T-helper 1 cell (primary cell): ENCODE data around the gene PSMF1.

Source experiments
- DNase-seq, 5 donors: peaks; one replicate each; pipeline ENCODE4 v3.0.0-alpha.2; 2012 to 2020

Gene PSMF1

GRCh38 chr20:1165521-1165920 lies 47.1 kb downstream of the PSMF1 start:
- no peak for DNase-seq

DNA sequence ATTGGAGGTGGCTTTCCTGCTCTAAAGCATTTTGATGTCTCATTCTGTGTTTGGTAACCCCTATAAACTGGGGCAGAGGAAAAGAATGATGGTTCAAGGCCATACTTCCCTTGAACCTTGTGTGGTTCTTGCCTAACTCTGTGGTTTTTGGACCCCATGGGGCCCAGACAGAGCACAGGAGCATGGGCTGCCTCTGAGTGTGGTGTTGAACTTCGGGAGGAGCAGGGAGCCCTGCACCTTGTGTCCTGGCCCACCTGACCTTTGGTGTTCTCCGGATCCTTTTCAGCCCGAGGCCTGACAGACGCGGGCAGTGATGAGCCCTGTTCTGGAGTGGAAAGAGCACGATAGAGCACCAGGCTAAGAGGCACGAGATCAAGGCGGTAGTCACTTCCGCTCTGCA lies 47.5 kb downstream of the PSMF1 start:
- DNase-seq: no peak

DNA sequence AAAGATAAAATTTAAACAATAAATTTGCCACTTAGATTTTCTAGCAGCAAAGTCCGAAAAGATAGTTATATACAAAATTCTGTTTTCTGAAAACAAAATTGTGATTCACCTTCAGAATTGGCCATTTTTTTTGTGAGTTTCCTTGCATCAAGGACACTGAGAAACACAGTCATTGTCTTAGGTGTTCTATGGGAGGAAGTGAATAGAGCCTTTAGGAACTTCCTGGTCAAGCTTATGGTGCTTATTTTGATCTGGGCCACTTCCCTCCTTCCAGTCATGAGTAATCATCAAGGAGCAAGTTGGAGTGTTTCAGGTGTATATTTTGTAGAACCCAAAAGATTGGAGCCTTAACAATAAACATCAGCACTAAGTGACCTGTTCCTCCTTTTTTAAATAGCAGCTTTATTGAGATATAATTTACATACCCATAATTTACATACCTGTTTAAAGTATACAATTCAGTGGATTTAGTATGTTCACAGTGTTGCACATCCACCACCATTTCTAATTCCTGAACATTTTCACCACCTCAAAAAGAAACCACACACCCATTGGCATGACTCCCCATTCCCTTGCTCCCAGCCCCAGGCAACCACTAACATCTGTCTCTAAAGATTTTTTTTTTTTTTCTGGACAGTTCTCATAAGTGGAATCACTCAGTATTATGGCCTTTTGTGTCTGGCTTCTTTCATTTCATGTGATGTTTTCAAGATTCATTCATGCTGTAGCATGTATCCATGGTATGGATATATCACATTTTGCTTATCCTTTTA lies 48.7 kb downstream of the PSMF1 start:
- DNase-seq: no peak

DNA sequence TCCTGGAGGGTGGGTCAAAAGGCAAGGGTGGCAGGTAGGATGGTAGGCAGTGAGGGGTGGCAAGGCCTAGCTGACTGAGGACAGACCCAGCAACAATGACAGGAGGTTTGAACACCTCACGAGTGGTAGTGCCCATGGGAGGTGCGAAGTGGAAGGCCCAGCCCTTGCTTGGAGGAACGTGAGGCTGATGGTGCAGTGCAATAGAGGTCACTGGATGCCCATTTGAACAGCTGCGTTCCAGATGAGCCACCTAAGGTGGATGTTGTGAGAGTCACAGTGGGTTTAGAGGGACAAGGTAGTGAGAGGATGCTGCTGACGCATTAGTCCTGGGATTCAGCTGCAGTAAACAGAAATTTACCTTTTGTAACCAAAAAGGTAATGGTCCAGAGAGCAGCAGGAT lies 50.8 kb downstream of the PSMF1 start:
- DNase-seq: no peak

DNA sequence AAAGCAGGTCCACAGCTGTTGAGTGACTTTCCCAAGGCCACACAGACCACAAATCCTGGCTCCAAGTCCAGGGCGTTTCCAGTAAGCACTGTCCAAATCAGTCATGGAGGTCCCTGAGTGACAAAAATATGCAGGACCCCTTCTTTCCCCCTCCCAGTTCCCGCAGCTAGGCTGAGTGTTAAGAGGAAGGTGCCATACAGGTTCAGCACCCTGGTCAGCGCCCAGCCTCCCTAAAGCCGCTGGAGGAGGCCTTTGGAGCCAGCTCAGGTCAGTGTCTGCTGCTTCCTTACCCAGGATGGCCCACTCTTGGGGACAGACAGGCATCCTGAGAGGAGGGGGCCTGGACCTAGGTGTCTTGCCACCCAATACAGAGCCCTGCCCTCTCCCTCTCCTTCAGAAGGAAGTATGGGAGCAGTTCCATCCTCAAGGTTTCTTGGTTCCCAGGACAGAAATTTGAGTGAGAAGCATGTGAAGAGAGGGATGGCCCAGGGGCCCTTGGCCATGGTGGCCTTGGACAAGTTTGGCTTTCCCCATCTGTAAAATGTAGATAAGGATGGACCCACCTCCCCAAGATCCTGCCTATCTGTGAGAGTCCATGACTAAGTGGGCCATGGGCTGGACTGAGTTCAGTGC lies 53.2 kb downstream of the PSMF1 start:
- DNase-seq: peak in 1 of 5 donors; percentile 8

- DNase-seq: no peak
Measured at GRCh38 chr20:1173698-1174097, 55.3 kb downstream of the PSMF1 start.

- DNase-seq: no peak
Measured at GRCh38 chr20:1174787-1175186, 56.4 kb downstream of the PSMF1 start.

- DNase-seq: no peak
Measured at GRCh38 chr20:1177680-1178079, 59.3 kb downstream of the PSMF1 start.

DNA sequence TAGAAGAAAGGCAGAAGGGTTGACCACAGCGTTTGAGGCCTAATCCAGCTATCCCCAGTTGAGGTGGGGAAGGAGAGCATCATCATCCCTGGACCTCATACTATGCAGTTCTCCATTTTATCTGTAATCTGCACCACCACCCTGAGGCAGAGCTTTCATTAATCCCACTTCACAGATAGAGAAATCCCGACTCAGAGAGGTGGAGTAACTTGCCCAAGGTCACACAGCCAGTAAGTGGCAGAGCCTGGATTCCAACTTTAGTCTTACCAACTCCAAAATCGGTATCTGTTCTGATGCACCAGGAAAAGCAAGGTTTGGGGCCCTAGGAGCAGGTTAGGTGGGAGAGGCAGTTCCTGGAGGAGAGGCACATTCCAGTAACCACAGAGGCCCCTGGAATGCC lies 59.7 kb downstream of the PSMF1 start:
- DNase-seq: no peak

- no peak for DNase-seq
Measured at GRCh38 chr20:1178623-1179022, 60.2 kb downstream of the PSMF1 start.

- no peak for DNase-seq
Measured at GRCh38 chr20:1180949-1181348, 62.5 kb downstream of the PSMF1 start.

DNA sequence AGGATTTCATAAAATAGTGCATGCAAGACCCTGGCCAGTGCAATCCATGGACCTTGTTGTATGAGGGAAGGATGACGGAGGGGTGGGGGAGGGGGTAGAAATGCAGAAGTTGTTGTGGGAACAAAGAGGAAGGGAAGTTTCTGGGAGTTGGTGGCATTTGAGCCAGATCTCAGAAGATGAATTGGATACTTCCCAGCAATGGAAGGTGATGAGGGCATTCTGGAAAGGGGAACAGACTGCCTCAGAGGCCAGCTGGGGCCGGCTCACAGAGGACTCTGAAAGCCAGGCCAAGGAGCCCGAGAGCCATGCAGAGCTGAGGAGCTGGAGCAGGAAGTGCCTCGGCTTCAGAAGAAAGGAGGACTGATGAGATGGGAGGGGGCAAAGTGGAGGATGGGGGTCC lies 63.7 kb downstream of the PSMF1 start:
- no peak for DNase-seq

DNA sequence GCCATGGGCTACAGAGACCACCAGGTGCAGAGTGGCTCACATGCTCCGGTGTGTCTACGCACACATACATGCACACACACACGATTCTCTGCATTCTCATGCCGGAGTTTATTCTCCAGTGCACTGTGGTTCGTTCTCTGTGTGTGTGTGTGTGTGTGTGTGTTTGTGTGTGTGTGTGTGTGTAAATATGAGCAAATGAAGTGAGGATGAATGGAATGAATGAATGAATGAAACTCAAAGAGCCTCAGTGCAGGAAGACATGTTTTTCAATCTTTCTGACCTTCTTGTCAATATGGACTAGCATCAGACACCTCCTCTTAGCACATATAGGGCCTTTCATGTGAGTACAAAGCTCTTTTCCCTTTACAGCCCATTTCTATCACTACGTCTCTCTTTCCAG lies 64.8 kb downstream of the PSMF1 start:
- no peak for DNase-seq

DNA sequence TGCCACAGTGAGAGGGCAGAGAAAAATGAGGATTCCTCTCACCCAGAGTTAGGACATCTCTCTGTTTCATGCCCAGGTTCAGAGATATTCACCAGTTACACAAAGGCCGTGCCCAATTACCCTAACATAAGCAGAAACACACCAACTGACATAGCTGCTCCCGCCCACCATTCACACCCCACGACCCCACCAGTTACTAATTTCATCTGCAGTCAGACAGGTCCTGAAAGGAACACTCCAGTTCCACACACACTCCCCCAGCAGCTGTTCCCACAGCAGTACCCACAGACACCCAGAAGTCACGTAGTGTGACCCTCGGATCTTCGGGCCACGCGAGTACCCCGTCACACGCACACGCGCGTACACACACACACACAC lies 65.8 kb downstream of the PSMF1 start:
- DNase-seq: no peak

GRCh38 chr20:1184638-1185315 lies 66.4 kb downstream of the PSMF1 start, which contains the start of gene TMEM74B:
Gene TMEM74B (minus strand): TSS chr20:1184981. CDS start chr20:1183801, 1,180 bp downstream.
- no peak for DNase-seq

DNA sequence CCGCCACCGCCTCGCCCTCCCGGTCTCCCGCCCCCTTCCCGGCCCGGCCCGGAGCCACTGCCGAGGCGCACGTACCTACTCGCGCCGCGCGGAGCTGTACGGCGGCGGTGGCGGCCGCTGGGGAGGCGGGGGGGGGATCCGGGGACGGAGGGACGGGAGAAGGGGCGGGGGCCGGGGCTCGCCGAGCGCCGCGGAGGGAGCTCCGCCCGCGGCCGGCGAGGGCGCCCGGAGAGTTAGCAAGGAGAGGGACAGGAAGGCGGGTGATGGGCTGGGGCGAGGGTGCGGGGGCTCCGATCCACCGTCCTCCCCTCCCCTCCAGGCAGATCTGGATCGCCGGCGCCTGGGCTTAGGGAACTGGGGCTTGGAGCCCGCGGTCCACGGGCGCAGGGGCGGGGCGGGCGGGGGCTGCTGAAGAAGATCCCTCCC lies 66.9 kb downstream of the PSMF1 start:
- no peak for DNase-seq

GRCh38 chr20:1185790-1186334 lies 67.5 kb downstream of the PSMF1 start:
- peak in 2 of 5 donors; percentile 23 to 54 for DNase-seq

DNA sequence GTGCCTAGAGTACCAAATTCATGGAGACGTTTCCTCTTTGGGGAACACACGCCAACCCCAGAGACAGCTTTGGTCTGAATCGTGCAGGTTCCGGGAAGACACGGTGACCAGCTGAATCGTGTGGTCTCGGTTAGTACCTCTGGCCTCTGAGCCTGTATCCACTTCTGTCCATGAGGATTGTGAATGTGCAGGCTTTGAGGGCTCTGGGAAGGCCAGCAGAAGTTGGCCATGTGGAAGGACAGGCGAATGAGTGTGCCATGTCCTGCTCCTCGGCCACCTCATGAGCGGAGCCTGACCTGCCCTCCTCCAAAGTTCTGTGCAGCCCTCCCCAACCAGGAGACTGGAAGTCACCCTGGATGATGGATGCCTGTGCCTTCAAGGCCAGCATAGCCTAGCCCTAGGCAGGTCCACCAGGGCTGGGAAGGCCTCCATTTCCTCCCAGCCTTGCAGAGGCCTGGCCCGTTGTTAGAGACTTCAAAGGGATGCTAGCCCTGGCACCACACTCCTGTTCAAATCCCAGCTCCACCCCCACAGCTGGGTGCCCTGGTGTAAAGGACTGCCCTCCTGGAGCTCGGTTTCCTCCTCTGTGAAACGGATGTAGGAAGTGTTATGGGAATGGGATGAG lies 68.1 kb downstream of the PSMF1 start:
- DNase-seq: no peak

GRCh38 chr20:1187605-1188171 lies 69.3 kb downstream of the PSMF1 start:
- no peak for DNase-seq

DNA sequence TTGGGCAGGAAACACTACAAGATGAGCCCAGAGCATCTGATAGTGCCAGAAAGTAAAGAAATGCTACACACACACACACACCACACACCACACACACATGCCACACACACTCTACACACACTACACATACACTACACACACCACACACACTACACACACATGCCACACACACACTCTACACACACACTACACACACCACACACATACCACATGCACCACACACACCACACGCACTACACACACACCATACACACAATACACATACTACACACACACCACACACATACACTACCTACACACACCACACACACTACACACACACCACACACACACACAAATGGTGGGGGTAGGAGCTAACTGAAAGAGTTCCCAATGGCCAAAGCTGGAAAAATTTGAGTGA lies 69.9 kb downstream of the PSMF1 start:
- no peak for DNase-seq

DNA sequence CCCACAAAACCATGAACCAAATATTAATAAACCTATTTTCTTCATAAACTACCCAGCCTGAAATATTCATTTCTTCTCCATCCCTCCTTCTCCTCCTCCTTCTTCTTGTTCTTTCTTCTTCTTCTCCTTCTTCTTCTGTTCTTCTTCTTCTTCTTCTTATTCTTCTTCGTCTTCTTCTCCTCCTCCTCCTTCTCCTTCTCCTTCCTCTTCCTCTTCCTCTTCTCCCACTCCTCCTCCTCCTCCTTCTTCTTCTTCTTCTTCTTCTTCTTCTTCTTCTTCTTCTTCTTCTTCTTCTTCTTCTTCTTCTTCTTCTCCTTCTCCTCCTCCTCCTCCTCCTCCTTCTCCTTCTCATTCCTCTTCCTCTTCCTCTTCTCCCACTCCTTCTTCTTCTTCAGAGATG lies 71.4 kb downstream of the PSMF1 start:
- DNase-seq: no peak

GRCh38 chr20:1190847-1191246 lies 72.4 kb downstream of the PSMF1 start:
- DNase-seq: no peak

GRCh38 chr20:1191299-1191698 lies 72.9 kb downstream of the PSMF1 start:
- no peak for DNase-seq
